HS-27A (cell line): ENCODE data around the gene SCFD2.
"Not testable (repeated sequence)": the region's sequence is repeated elsewhere in the genome, so short reads cannot be mapped to it uniquely, and the experiment has no call there.

Experiments used
- DNase-seq: peaks from one replicate; pipeline ENCODE4 v3.0.0-alpha.2; 2012; ENCODE audit warnings: low read depth, missing footprints

SCFD2 gene

GRCh38 chr4:53186714-53187358 is 179.0 kb downstream of the SCFD2 start:
- no peak for DNase-seq

GRCh38 chr4:53185869-53186585 is 179.8 kb downstream of the SCFD2 start:
- DNase-seq: no peak

GRCh38 chr4:53183754-53184153 is 182.1 kb downstream of the SCFD2 start:
- no peak for DNase-seq

GRCh38 chr4:53177751-53178150 is 188.1 kb downstream of the SCFD2 start:
- not testable (repeated sequence) for DNase-seq

- no peak for DNase-seq
These were observed 190.2 kb downstream of the SCFD2 start for GRCh38 chr4:53175640-53176039.

- DNase-seq: no peak
These were observed 191.0 kb downstream of the SCFD2 start for GRCh38 chr4:53174823-53175222.

GRCh38 chr4:53173576-53173975 is 192.3 kb downstream of the SCFD2 start:
- no peak for DNase-seq

GRCh38 chr4:53171797-53172196 is 194.1 kb downstream of the SCFD2 start:
- DNase-seq: no peak

- DNase-seq: no peak
These were observed 195.9 kb downstream of the SCFD2 start for GRCh38 chr4:53169695-53170617.

GRCh38 chr4:53168228-53168627 is 197.6 kb downstream of the SCFD2 start:
- no peak for DNase-seq

- no peak for DNase-seq
These were observed 202.9 kb downstream of the SCFD2 start for GRCh38 chr4:53162969-53163368.

- no peak for DNase-seq
These were observed 204.0 kb downstream of the SCFD2 start for GRCh38 chr4:53161787-53162433.

GRCh38 chr4:53161051-53161786 is 204.6 kb downstream of the SCFD2 start:
- no peak for DNase-seq

GRCh38 chr4:53156896-53157295 is 209.0 kb downstream of the SCFD2 start:
- DNase-seq: no peak

GRCh38 chr4:53152467-53152866 is 213.4 kb downstream of the SCFD2 start:
- no peak for DNase-seq

GRCh38 chr4:53151489-53151788 is 214.4 kb downstream of the SCFD2 start:
- no peak for DNase-seq

- DNase-seq: no peak
These were observed 215.0 kb downstream of the SCFD2 start for GRCh38 chr4:53150631-53151488.

GRCh38 chr4:53147711-53148110 is 218.2 kb downstream of the SCFD2 start:
- DNase-seq: no peak

- no peak for DNase-seq
These were observed 218.7 kb downstream of the SCFD2 start for GRCh38 chr4:53147197-53147596.

GRCh38 chr4:53141308-53141707 is 224.6 kb downstream of the SCFD2 start:
- no peak for DNase-seq

GRCh38 chr4:53139256-53139655 is 226.6 kb downstream of the SCFD2 start:
- DNase-seq: not testable (repeated sequence)
